ENCODE data around the gene P3R3URF. TPM values are rescaled to one million over a fixed set of nuclear protein-coding genes. Genes with fewer than 3 reads are reported as not detected.
A peak's percentile ranks its signal among the peaks of the same experiment; 100 is the strongest.

The P3R3URF gene
- total and polyA plus RNA-seq, 9 of the 15 experiments (the other 6 are each of a cell fraction or from before 2014, with no cell fraction given), result not detected

DNA sequence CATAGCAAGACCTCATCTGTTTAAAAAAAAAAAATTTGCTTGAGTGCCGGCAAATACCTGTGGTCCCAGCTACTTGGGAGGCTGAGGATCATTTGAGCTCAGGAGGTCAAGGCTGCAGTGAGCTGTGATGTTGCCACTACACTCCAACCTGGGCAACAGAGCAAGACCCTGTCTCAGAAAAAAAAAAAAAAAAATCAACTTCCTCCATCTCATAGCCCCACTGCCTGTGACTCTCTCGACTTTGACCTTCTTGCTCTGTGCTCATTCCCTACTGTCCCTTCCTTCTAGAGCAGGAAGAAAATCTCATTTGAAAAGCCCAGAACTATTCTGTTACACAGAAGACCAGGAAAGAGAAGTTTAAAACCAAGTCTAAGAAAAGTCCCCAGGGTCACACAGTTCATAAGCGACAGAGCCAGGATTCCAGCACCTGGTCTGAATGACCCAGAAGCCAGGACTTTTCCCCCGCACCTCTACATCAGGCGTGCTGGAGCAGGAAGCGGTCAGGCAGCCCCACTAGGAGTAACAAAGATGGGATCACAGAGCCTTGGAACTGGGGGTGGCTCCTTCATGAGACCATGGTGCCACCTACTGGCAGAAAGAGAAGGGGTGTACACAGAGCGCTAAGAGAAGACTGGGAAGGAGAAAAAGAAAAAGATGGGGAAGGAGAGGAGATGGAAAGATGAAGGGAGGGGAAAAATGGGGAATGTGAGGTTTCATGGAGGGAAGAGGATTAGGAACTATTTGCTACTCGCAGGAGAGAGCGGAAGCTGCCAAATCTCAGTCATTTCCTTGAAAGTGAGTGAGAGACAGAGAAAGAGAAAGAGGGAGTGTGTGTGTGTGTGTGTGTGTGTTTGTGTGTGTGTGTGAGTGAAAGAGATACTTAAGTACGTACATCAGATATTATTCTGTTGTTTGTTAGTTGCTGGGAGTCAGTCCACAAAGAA is 3.1 kb upstream of the P3R3URF start (continued):
- TF ChIP-seq FOXP4 (CRISPR knock-in tag; IDR thresholded peaks at IDR 0.05; ENCODE audit: borderline replicate concordance) (no peak), ZNF75A (CRISPR knock-in tag; IDR thresholded peaks at IDR 0.05) (peak; percentile 13; the same call in 1 of the 2 replicates), ZNF282 (CRISPR knock-in tag; IDR thresholded peaks at IDR 0.05) (no peak), POLR2AphosphoS5 (IDR thresholded peaks at IDR 0.05; ENCODE audit: control insufficient read depth, insufficient read depth, low read depth, low read length) (no peak), TBL1XR1 (IDR thresholded peaks at IDR 0.05; ENCODE audit: low read length in 2 of 2) (peak in 1 of 2 experiments; percentile 57; a peak in 2 of 4 replicates), THRAP3 (IDR thresholded peaks at IDR 0.05; ENCODE audit: borderline replicate concordance) (peak; percentile 88), MCM3 (IDR thresholded peaks at IDR 0.05) (peak; percentile 84), FOXA3 (CRISPR knock-in tag; conservative IDR thresholded peaks at IDR 0.05 in 1 of 2, IDR thresholded peaks at IDR 0.05 in 1 of 2) (peak; percentile 75 to 81; a peak in 3 of 4 replicates), CC2D1A (IDR thresholded peaks at IDR 0.05) (peak; percentile 97), CXXC5 (CRISPR knock-in tag; IDR thresholded peaks at IDR 0.05) (0 out of 2 replicates have a peak, but pooled peaks have one; percentile 22), HDAC2 (IDR thresholded peaks at IDR 0.05) (peak; percentile 76), MBD2 (IDR thresholded peaks at IDR 0.05; ENCODE audit: borderline replicate concordance, low read depth) (no peak), ZNF24 (IDR thresholded peaks at IDR 0.05) (peak; percentile 68; the same call in 1 of the 2 replicates), JUN (IDR thresholded peaks at IDR 0.05; ENCODE audit: borderline replicate concordance, low read depth, low read length) (no peak), JUN (CRISPR knock-in tag; IDR thresholded peaks at IDR 0.05; ENCODE audit: borderline replicate concordance) (0 out of 2 replicates have a peak, but pooled peaks have one; percentile 56), CREM (IDR thresholded peaks at IDR 0.05; ENCODE audit: low read depth) (0 out of 2 replicates have a peak, but pooled peaks have one; percentile 34), SP2 (IDR thresholded peaks at IDR 0.05; ENCODE audit: extremely low read depth, low read depth, low read length, poor library complexity, severe bottlenecking) (no peak)
- TF ChIP-seq, protein P1, sequence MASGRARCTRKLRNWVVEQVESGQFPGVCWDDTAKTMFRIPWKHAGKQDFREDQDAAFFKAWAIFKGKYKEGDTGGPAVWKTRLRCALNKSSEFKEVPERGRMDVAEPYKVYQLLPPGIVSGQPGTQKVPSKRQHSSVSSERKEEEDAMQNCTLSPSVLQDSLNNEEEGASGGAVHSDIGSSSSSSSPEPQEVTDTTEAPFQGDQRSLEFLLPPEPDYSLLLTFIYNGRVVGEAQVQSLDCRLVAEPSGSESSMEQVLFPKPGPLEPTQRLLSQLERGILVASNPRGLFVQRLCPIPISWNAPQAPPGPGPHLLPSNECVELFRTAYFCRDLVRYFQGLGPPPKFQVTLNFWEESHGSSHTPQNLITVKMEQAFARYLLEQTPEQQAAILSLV (tag; IDR thresholded peaks at IDR 0.05), result no peak
- TF ChIP-seq, protein P2, sequence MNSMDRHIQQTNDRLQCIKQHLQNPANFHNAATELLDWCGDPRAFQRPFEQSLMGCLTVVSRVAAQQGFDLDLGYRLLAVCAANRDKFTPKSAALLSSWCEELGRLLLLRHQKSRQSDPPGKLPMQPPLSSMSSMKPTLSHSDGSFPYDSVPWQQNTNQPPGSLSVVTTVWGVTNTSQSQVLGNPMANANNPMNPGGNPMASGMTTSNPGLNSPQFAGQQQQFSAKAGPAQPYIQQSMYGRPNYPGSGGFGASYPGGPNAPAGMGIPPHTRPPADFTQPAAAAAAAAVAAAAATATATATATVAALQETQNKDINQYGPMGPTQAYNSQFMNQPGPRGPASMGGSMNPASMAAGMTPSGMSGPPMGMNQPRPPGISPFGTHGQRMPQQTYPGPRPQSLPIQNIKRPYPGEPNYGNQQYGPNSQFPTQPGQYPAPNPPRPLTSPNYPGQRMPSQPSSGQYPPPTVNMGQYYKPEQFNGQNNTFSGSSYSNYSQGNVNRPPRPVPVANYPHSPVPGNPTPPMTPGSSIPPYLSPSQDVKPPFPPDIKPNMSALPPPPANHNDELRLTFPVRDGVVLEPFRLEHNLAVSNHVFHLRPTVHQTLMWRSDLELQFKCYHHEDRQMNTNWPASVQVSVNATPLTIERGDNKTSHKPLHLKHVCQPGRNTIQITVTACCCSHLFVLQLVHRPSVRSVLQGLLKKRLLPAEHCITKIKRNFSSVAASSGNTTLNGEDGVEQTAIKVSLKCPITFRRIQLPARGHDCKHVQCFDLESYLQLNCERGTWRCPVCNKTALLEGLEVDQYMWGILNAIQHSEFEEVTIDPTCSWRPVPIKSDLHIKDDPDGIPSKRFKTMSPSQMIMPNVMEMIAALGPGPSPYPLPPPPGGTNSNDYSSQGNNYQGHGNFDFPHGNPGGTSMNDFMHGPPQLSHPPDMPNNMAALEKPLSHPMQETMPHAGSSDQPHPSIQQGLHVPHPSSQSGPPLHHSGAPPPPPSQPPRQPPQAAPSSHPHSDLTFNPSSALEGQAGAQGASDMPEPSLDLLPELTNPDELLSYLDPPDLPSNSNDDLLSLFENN (IDR thresholded peaks at IDR 0.05; ENCODE audit: low read depth in 2 of 2, low read length in 2 of 2), result peak in 1 of 2 experiments; percentile 30; a peak in 1 of 4 replicates
